ENCODE measurements around the gene KANSL1. TPM values are rescaled to one million over a fixed set of nuclear protein-coding genes. Genes with fewer than 3 reads are reported as not detected.

The KANSL1 gene
- polyA plus RNA-seq, 3 donors, result 3.1 to 31.9 (median 4.6) TPM

DNA sequence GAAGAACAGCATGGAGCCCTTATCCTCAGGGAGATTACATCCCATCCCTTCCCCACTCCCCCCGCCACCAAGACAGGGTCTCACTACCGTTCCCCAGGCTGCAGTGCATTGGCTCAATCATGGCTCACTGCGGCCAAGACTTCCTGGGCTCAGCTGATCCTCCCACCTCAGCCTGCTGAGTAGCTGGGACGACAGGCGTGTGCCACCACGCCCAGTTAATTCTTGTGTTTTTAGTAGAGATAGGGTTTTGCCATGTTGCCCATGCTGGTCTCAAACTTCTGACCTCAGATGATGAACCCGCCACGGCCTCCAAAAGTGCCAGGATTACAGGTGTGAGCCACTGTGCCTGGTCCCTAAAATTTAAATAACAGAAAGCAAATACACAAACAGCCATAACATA lies 145.4 kb downstream of the KANSL1 start:
- peak overlapping the region in 1 of 7 donors; percentile 63 for H3K27ac Mint-ChIP-seq
- no peak for TF ChIP-seq CTCF (IDR thresholded peaks at IDR 0.05)
- no peak overlapping the region for H2AFZ ChIP-seq (ENCODE audit: insufficient read depth, low read depth, low read length, poor library complexity, severe bottlenecking)
- H3K4me3 Mint-ChIP-seq, result no peak overlapping the region
- H3K27me3 Mint-ChIP-seq (ENCODE audit: low read depth in 3 of 3), result no peaks in the 10 kb centered on the region
- intact Hi-C loops (cut with micrococcal nuclease), result no loop called here
- H4K20me1 ChIP-seq (ENCODE audit: insufficient read depth, low read length), result peaks cover 57% of the 10 kb centered on the region
- H3K9ac ChIP-seq (ENCODE audit: insufficient read depth, low read length, poor library complexity, severe bottlenecking), result no peak overlapping the region
- no peaks in the 10 kb centered on the region for H3K4me1 ChIP-seq (ENCODE audit: control insufficient read depth in 1 of 2, insufficient read depth in 2 of 2, low read length in 2 of 2)
- no peak overlapping the region for H3K27ac ChIP-seq (ENCODE audit: low read depth in 1 of 2, low read length in 2 of 2)
- no peak for DNase-seq
- H3K9me3 ChIP-seq (replicated peaks in 1 of 2; ENCODE audit: control insufficient read depth in 1 of 2, insufficient read depth in 1 of 2, low read length in 2 of 2), result no peaks in the 10 kb centered on the region
- H3K4me1 Mint-ChIP-seq, result peaks cover 4% of the 10 kb centered on the region
- H3K36me3 Mint-ChIP-seq, result peaks cover 76 to 91% of the 10 kb centered on the region in 2 donors
- WGBS (ENCODE audit: insufficient coverage), result 95% methylated on average over 4 of the region's 8 CpGs
- H3K4me3 ChIP-seq (replicated peaks in 1 of 3; ENCODE audit: low read depth in 2 of 3, low read length in 3 of 3), result no peak overlapping the region
- peaks cover 78 to 96% of the 10 kb centered on the region in 2 donors for H3K36me3 ChIP-seq (replicated peaks in 1 of 2; ENCODE audit: control insufficient read depth in 1 of 2, insufficient read depth in 2 of 2, low read length in 2 of 2)
- no peak overlapping the region for H3K4me2 ChIP-seq (replicated peaks; ENCODE audit: extremely low read depth, low read length, poor library complexity, severe bottlenecking)
- no peaks in the 10 kb centered on the region for H3K27me3 ChIP-seq (ENCODE audit: control insufficient read depth in 2 of 2, insufficient read depth in 2 of 2, low read length in 2 of 2)
- no peaks in the 10 kb centered on the region for H3K9me3 Mint-ChIP-seq
- peaks cover 3% of the 10 kb centered on the region for H3K79me2 ChIP-seq (ENCODE audit: insufficient read depth, low read length)

DNA sequence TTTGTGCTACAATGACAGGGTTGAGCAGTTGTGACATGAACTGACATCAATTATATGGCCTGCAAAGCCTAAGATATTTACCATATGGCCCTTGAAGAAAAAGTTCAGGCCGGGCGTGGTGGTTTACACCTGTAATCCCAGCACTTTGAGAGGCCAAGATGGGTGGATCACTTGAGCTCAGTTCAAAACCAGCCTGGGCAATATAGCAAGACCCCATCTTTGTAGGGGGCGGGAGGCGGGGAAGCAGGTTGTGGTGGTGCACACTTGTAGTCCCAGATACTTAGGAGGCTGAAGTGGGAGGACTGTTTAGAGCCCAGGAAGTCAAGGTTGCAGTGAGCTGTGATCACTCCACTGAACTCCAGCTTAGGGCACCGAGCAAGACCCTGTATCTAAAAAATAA lies 145.8 kb downstream of the KANSL1 start:
- Histone ChIP-seq H2AFZ (ENCODE audit: insufficient read depth, low read depth, low read length, poor library complexity, severe bottlenecking) (no peak overlapping the region), H3K4me3 (replicated peaks in 1 of 3; ENCODE audit: low read depth in 2 of 3, low read length in 3 of 3) (no peak overlapping the region), H3K27me3 (ENCODE audit: control insufficient read depth in 2 of 2, insufficient read depth in 2 of 2, low read length in 2 of 2) (no peaks in the 10 kb centered on the region), H3K79me2 (ENCODE audit: insufficient read depth, low read length) (peaks cover 3% of the 10 kb centered on the region), H3K9me3 (replicated peaks in 1 of 2; ENCODE audit: control insufficient read depth in 1 of 2, insufficient read depth in 1 of 2, low read length in 2 of 2) (no peaks in the 10 kb centered on the region), H3K36me3 (replicated peaks in 1 of 2; ENCODE audit: control insufficient read depth in 1 of 2, insufficient read depth in 2 of 2, low read length in 2 of 2) (peaks cover 79 to 100% of the 10 kb centered on the region in 2 donors), H4K20me1 (ENCODE audit: insufficient read depth, low read length) (peaks cover 57% of the 10 kb centered on the region), H3K9ac (ENCODE audit: insufficient read depth, low read length, poor library complexity, severe bottlenecking) (no peak overlapping the region), H3K4me2 (replicated peaks; ENCODE audit: extremely low read depth, low read length, poor library complexity, severe bottlenecking) (no peak overlapping the region), H3K4me1 (ENCODE audit: control insufficient read depth in 1 of 2, insufficient read depth in 2 of 2, low read length in 2 of 2) (no peaks in the 10 kb centered on the region), H3K27ac (ENCODE audit: low read depth in 1 of 2, low read length in 2 of 2) (peak overlapping the region in 1 of 2 donors; percentile 27)
- Mint-ChIP-seq H3K27me3 (ENCODE audit: low read depth in 3 of 3) (no peaks in the 10 kb centered on the region), H3K4me3 (no peak overlapping the region), H3K36me3 (peaks cover 81 to 94% of the 10 kb centered on the region in 2 donors), H3K4me1 (peaks cover 4% of the 10 kb centered on the region), H3K27ac (no peak overlapping the region), H3K9me3 (no peaks in the 10 kb centered on the region)
- 100% methylated on average over 4 of the region's 5 CpGs for WGBS (ENCODE audit: insufficient coverage)
- DNase-seq, result no peak
- intact Hi-C loops (cut with micrococcal nuclease), result no loop called here
- TF ChIP-seq CTCF (IDR thresholded peaks at IDR 0.05), result no peak

Data from CD14-positive monocyte (primary cell).